Adipose tissue (tissue), 3 donors: ENCODE data around the gene MAGI1. TPM values are rescaled to one million over a fixed set of nuclear protein-coding genes. Genes with fewer than 3 reads are reported as not detected.
"Not testable (repeated sequence)": the region's sequence is repeated elsewhere in the genome, so short reads cannot be mapped to it uniquely, and the experiment has no call there.

Experiments used
- H3K27ac ChIP-seq: one replicate; pipeline ENCODE4 v1.5.1; 2013; ENCODE audit warnings: low read depth, low read length
- WGBS, 3 donors: extraction: QIAGEN DNeasy Blood & Tissue Kit; methylation state at CpG; one replicate each; pipeline ENCODE4 v1.1.7; 2013; 5-methylcytosine and 5-hydroxymethylcytosine counted together
- polyA plus RNA-seq, 3 donors: library from polyadenylated mRNA; stranded (reverse); fragments of 200-250 nt; gene quantifications; one replicate each; pipeline ENCODE4 v1.2.3, GENCODE V29; 2013
- donor health status: healthy with polysubstance abuse.
- donor health status: Bipolar disorder and iron deficiency.
- donor health status: healthy.

The MAGI1 gene
- polyA plus RNA-seq, 3 donors, result 8.8 to 10.5 (median 10.4) TPM

DNA sequence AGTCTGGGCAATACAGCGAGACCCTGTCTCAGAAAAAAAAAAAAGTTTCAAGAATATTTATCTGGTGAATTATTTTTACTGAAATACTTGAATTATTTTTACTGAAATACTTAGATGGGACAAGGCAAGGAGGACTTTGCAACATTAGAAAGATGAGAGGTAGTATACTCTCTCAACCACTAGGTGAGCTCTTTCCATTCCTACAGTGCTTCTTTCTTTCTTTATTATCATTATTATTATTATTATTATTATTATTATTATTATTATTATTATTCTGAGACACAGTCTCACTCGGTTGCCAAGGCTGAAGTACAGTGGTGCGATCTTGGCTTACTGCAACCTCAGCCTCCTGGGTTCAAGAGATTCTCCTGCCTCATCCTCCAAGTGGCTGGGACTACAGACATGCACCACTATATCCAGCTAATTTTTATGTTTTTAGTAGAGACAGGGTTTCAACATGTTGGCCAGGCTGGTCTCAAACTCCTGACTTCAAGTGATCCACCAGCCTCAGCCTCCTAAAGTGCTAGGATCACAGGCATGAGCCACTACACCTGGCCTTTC, 468.8 kb downstream of the MAGI1 start:
- H3K27ac ChIP-seq, result no peak overlapping the region
- 95 to 97% (median 95%) methylated on average over 3 of the region's 3 CpGs for WGBS, 3 donors

DNA sequence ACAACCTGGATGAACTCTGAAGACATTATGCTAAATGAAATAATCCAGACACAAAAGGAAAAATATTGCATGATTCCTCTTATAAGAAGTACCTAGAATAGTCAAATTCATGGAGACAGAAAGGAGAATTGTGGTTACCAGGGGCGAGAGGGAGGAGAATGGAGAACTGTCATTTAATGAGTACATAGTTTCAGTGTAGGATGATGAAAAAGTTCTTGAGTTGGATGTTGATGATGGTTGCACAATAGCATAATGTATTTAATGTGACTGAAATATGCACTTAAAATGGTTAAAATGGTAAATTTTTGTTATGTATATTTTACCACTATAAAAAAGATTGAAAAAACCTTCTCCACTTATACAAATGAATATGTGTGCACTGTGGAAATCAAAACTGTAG, 469.6 kb downstream of the MAGI1 start:
- no peak overlapping the region for H3K27ac ChIP-seq
- WGBS, 3 donors, result 83 to 91% (median 90%) methylated on average over 1 of the region's 1 CpG

DNA sequence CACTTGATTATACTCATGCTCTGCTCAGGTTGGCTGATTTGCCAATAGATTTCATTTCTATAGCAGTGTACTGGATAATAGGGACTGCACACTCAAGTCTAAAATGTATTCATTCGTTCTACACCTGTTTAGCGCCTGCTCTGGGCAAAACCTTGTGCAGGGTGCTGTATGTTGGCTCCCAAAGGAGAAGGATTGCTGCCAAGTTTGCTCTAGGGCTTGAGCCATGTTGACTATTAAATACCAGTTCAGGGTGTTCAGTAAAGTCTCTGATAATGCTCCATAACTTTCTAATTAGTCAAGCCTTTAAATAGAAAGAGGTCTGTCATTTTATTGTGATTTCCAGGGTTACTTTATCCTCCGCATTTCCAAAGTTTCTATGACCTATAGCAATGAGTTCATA, 470.2 kb downstream of the MAGI1 start:
- no peak overlapping the region for H3K27ac ChIP-seq

DNA sequence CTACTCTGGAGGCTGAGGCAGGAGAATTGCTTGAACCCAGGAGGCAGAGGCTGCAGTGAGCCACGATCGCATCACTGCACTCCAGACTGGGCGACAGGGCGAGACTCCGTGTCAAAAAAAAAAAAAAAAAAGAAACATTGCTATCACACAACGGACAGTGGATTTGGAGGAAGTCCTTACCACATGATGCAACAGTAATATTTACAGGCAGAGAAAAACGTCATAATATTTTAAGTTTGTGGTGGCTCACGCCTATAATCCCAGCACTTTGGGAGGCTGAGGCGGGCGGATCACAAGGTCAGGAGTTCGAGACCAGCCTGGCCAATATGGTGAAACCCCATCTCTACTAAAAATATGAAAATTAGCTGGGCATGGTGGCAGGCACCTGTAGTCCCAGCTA, 473.0 kb downstream of the MAGI1 start:
- WGBS, 3 donors, result 90 to 96% (median 92%) methylated on average over 10 to 11 of the region's 11 CpGs
- H3K27ac ChIP-seq, result not testable (repeated sequence)

More for the DNA sequence above, 470.2 kb downstream of the MAGI1 start:
- WGBS, 3 donors, result 85 to 89% (median 86%) methylated on average over 3 of the region's 3 CpGs

GRCh38 chr3:65564483-65564882, 474.2 kb downstream of the MAGI1 start:
- WGBS, 3 donors, result 75 to 86% (median 76%) methylated on average over 3 of the region's 3 CpGs

DNA sequence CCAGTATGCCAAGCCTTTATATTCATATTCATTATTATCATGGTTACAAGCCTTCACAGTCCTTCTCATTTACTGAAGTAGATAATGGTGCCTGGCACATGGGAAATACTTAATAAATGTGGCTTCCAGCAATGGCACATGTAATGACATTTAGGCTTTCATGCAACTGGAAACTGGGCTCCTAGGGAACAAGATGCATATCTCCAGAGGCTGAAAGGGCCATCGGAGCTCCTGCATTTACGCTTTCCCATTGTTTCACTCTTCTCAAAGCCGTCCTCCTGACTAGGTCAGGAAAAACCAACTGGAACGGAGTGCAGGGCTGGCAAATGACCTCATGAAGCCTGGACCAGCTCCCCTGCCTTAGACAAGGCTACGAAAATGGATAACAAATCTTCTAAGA, 474.9 kb downstream of the MAGI1 start:
- 74 to 85% (median 82%) methylated on average over 5 of the region's 5 CpGs for WGBS, 3 donors
- H3K27ac ChIP-seq, result no peak overlapping the region

More at GRCh38 chr3:65564483-65564882, 474.2 kb downstream of the MAGI1 start:
- no peak overlapping the region for H3K27ac ChIP-seq

DNA sequence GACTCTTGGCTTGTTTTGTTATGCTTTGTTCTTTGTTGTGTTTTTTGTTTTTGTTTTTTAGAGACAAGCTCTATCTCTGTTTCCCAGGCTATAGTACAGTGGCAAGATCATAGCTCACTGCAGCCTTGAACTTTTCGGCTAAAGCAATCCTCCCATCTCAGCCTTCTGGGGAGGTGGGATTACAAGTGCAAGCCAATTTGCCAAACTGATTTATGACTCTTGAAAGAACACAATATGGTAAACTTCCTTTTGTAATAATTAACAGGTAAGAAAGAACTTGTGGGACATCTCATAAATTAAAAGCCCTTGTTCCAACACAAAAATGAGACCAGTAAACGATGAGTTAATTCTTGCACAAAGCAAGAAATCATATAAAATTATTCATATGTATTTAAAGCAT, 476.3 kb downstream of the MAGI1 start:
- H3K27ac ChIP-seq, result no peak overlapping the region
- 78 to 94% (median 88%) methylated on average over 2 of the region's 2 CpGs for WGBS, 3 donors

- no peak overlapping the region for H3K27ac ChIP-seq
- WGBS, 3 donors, result 64 to 89% (median 71%) methylated on average over 3 of the region's 3 CpGs
These were observed 477.1 kb downstream of the MAGI1 start for GRCh38 chr3:65561617-65562016.

- WGBS, 3 donors, result 75 to 82% (median 76%) methylated on average over 4 of the region's 4 CpGs
- no peak overlapping the region for H3K27ac ChIP-seq
These were observed 477.8 kb downstream of the MAGI1 start for GRCh38 chr3:65560901-65561300.

GRCh38 chr3:65560133-65560532, 478.6 kb downstream of the MAGI1 start:
- 86 to 93% (median 86%) methylated on average over 5 of the region's 5 CpGs for WGBS, 3 donors
- H3K27ac ChIP-seq, result no peak overlapping the region

GRCh38 chr3:65559643-65560042, 479.1 kb downstream of the MAGI1 start:
- no peak overlapping the region for H3K27ac ChIP-seq
- WGBS, 3 donors, result 90 to 95% (median 91%) methylated on average over 10 of the region's 10 CpGs

GRCh38 chr3:65558826-65559225, 479.9 kb downstream of the MAGI1 start:
- no peak overlapping the region for H3K27ac ChIP-seq
- WGBS, 3 donors, result 73 to 86% (median 75%) methylated on average over 1 of the region's 1 CpG

GRCh38 chr3:65557899-65558564, 480.7 kb downstream of the MAGI1 start:
- H3K27ac ChIP-seq, result no peak overlapping the region
- WGBS, 3 donors, result 74 to 84% (median 82%) methylated on average over 6 of the region's 6 CpGs

GRCh38 chr3:65556934-65557577, 481.7 kb downstream of the MAGI1 start:
- 61 to 87% (median 71%) methylated on average over 5 of the region's 5 CpGs for WGBS, 3 donors
- H3K27ac ChIP-seq, result no peak overlapping the region

- WGBS, 3 donors, result 82 to 96% (median 94%) methylated on average over 1 of the region's 1 CpG
- H3K27ac ChIP-seq, result no peak overlapping the region
These were observed 486.3 kb downstream of the MAGI1 start for GRCh38 chr3:65552434-65552833.

DNA sequence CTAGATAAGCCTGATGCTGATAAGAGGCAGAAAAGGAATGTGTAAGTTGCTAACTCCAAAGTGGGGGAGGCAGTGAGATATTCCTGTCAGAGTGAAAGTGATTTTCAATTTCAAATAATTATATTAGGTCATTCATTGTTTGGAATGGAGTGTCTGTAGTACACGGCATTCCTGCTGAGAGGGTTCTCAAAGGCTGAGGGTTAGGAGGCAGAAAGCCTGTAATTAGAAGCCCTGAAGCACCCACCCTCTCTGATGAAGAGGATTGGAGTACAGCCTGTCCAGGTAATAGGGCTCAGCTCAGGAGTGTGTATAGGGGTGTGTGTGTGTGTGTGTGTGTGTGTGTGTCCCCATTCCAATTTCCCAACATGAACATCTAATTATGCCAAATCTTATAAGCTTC, 486.8 kb downstream of the MAGI1 start:
- 62 to 77% (median 63%) methylated on average over 1 of the region's 1 CpG for WGBS, 3 donors
- no peak overlapping the region for H3K27ac ChIP-seq

- H3K27ac ChIP-seq, result no peak overlapping the region
- WGBS, 3 donors, result 61 to 82% (median 62%) methylated on average over 2 of the region's 2 CpGs
These were observed 488.6 kb downstream of the MAGI1 start for GRCh38 chr3:65550137-65550536.

GRCh38 chr3:65549626-65549959, 489.1 kb downstream of the MAGI1 start:
- 24 to 31% (median 27%) methylated on average over 9 of the region's 9 CpGs for WGBS, 3 donors
- no peak overlapping the region for H3K27ac ChIP-seq

DNA sequence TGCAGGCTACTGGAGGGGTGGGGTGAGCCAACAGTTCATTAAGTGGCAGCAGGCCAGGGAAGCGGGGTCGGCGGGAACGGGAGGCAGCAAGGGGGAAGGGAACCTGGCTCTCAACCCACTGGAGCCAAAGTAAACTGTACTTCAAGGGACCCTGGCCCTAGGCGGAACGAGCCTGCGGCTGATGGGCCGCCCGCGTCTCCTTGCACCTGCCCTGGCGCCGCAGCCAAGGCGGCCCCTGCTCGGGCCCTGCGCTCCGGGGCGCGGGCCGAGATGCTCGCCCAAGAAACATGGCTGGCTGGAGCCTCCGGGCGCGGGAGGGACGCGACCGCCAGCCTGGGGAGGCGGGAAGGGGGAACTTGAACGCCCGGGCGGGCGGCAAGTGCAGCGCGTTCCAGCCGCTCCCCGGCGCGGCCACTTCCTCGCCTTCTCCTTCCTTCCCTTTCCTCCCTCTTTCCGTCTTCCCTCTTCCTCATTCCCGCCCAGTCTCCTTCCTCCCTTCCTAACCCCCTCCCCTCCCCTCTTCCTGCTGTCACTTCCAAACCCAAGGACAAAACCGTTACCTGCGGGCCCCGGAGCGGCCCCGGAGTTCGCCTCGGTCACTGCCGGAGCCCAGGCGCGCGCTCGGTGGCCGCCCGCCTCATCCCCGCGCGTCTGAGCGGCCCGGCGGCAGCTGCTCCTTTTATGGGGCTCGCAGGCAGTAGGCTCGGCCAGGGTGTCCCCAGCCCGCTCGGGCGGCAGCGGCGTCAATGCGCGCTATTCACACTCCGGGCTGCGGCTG, 489.7 kb downstream of the MAGI1 start:
- WGBS, 3 donors, result 3 to 7% (median 3%) methylated on average over 66 to 71 of the region's 71 CpGs
- H3K27ac ChIP-seq, result no peak overlapping the region
